Mucosa of rectum (tissue), 2 donors: ENCODE data around the gene PPP1R14C.

ENCODE experiments used
- H3K27ac ChIP-seq, 2 donors: one replicate each; pipeline ENCODE4 v1.7.0; 2013; ENCODE audit warnings: inconsistent platforms in 2 of 2, low read depth in 2 of 2, low read length in 2 of 2
- H3K27me3 ChIP-seq, 2 donors: one replicate each; pipeline ENCODE4 v1.7.0; 2013; ENCODE audit warnings: low read length in 2 of 2; ENCODE audit not compliant: control insufficient read depth in 2 of 2, insufficient read depth in 2 of 2
- H3K36me3 ChIP-seq, 2 donors: one replicate each; pipeline ENCODE4 v1.7.0; 2013; ENCODE audit warnings: low read length in 2 of 2; ENCODE audit not compliant: control insufficient read depth in 2 of 2, insufficient read depth in 2 of 2
- H3K4me1 ChIP-seq, 2 donors: one replicate each; pipeline ENCODE4 v1.7.0; 2013; ENCODE audit warnings: low read length in 2 of 2, mild to moderate bottlenecking in 1 of 2; ENCODE audit not compliant: control insufficient read depth in 2 of 2, insufficient read depth in 2 of 2
- H3K4me3 ChIP-seq, 2 donors: one replicate each; pipeline ENCODE4 v1.7.0; 2013; ENCODE audit warnings: low read length in 2 of 2
- H3K9ac ChIP-seq, 2 donors: one replicate each; pipeline ENCODE4 v1.7.0; 2013; ENCODE audit warnings: low read length in 2 of 2, low read depth in 1 of 2, mild to moderate bottlenecking in 1 of 2
- H3K9me3 ChIP-seq, 2 donors: one replicate each; pipeline ENCODE4 v1.7.0; 2013; ENCODE audit warnings: low read length in 2 of 2; ENCODE audit not compliant: control insufficient read depth in 2 of 2
- donor health status: healthy.
- donor health status: Normal muscosa, but diverticular disease.

The PPP1R14C gene

GRCh38 chr6:150286912-150287311 lies 144.1 kb downstream of the PPP1R14C start:
- no peak overlapping the region for H3K4me3 ChIP-seq
- no peaks in the 10 kb centered on the region for H3K9me3 ChIP-seq
- peaks cover 0 to 3% of the 10 kb centered on the region in 2 donors for H3K27me3 ChIP-seq
- H3K9ac ChIP-seq, result no peak overlapping the region
- no peak overlapping the region for H3K27ac ChIP-seq
- no peaks in the 10 kb centered on the region for H3K36me3 ChIP-seq
- no peaks in the 10 kb centered on the region for H3K4me1 ChIP-seq

- Histone ChIP-seq H3K27ac (no peak overlapping the region), H3K4me3 (no peak overlapping the region), H3K27me3 (peaks cover 0 to 3% of the 10 kb centered on the region in 2 donors), H3K36me3 (no peaks in the 10 kb centered on the region), H3K9ac (no peak overlapping the region), H3K9me3 (no peaks in the 10 kb centered on the region), H3K4me1 (no peaks in the 10 kb centered on the region)
These were observed 145.6 kb downstream of the PPP1R14C start for GRCh38 chr6:150288456-150288855.

DNA sequence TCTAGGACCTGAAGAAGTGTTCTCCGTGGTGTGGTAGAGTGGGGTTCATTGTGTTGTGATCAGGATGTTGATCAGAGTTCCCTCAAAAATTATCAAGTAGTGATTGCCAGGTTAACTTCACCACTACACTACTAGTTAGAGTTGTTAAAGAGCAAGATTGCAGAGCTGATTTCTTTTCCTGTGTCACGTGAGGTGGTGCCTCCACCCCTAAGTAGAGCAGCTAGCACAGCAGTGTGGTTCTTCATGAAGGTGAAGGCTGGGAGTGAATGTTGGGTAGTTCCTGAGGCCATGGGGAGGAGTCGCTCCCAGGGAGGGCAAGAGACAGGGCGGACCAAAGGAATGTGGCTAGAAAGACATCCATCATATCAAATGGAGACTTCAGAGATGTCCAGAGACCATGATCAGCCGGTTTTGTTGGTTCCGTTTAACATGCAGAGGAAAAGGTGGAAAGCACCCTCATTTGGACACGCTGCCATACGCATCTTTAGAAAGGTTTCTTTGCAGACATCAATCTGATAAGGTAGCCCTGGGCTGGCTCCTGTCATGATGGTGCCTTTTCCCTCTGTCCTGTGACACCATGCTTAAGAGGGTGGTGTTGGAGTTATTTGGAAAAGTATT lies 146.7 kb downstream of the PPP1R14C start:
- Histone ChIP-seq H3K4me3 (no peak overlapping the region), H3K9me3 (no peaks in the 10 kb centered on the region), H3K9ac (no peak overlapping the region), H3K36me3 (no peaks in the 10 kb centered on the region), H3K27ac (no peak overlapping the region), H3K4me1 (no peaks in the 10 kb centered on the region), H3K27me3 (peaks cover 0 to 3% of the 10 kb centered on the region in 2 donors)

GRCh38 chr6:150290429-150290828 lies 147.6 kb downstream of the PPP1R14C start:
- Histone ChIP-seq H3K4me3 (no peak overlapping the region), H3K4me1 (no peaks in the 10 kb centered on the region), H3K9me3 (no peaks in the 10 kb centered on the region), H3K9ac (no peak overlapping the region), H3K27ac (no peak overlapping the region), H3K36me3 (no peaks in the 10 kb centered on the region), H3K27me3 (peaks cover 0 to 3% of the 10 kb centered on the region in 2 donors)

DNA sequence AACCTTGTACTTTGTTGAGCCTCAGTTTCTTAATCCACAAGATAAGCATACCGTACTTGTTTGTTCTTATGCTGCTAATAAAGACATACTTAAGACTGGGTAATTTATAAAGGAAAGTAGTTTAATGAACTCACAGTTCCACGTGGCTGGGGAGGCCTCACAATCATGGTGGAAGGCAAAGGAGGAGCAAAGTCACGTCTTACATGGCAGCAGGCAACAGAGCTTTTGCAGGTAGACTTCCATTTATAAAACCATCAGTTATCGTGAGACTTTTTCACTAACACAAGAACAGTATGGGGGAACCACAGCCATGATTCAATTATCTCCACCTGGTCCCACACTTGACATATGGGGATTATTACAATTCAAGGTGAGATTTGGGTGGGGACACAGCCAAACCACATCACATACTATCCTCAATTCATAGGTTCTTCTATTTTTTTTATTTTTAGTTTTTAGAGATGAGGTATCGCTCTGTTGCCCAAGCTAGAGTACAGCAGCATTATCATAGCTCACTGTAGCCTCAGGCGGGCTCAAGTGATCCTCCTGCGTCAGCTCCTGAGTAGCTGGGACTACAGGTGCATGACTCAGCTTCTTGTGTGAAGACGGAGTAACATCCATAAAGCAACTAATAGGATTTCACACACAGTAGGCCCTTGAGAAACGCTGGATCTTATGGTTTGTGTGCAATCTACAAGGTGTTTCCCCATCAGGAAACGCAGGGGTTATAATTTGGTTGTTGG lies 149.3 kb downstream of the PPP1R14C start:
- no peak overlapping the region for H3K9ac ChIP-seq
- no peaks in the 10 kb centered on the region for H3K27me3 ChIP-seq
- H3K4me1 ChIP-seq, result no peaks in the 10 kb centered on the region
- H3K4me3 ChIP-seq, result no peak overlapping the region
- H3K9me3 ChIP-seq, result peaks cover 0 to 2% of the 10 kb centered on the region in 2 donors
- no peak overlapping the region for H3K27ac ChIP-seq
- H3K36me3 ChIP-seq, result no peaks in the 10 kb centered on the region

- Histone ChIP-seq H3K4me1 (no peaks in the 10 kb centered on the region), H3K9me3 (peaks cover 6 to 9% of the 10 kb centered on the region in 2 donors), H3K4me3 (no peak overlapping the region), H3K36me3 (no peaks in the 10 kb centered on the region), H3K9ac (no peak overlapping the region), H3K27ac (no peak overlapping the region), H3K27me3 (no peaks in the 10 kb centered on the region)
These were observed 150.2 kb downstream of the PPP1R14C start for GRCh38 chr6:150293019-150293418.

GRCh38 chr6:150293423-150294173 lies 150.8 kb downstream of the PPP1R14C start:
- no peak overlapping the region for H3K27ac ChIP-seq
- no peak overlapping the region for H3K4me3 ChIP-seq
- no peaks in the 10 kb centered on the region for H3K27me3 ChIP-seq
- peaks cover 6 to 9% of the 10 kb centered on the region in 2 donors for H3K9me3 ChIP-seq
- no peaks in the 10 kb centered on the region for H3K4me1 ChIP-seq
- H3K9ac ChIP-seq, result no peak overlapping the region
- no peaks in the 10 kb centered on the region for H3K36me3 ChIP-seq

DNA sequence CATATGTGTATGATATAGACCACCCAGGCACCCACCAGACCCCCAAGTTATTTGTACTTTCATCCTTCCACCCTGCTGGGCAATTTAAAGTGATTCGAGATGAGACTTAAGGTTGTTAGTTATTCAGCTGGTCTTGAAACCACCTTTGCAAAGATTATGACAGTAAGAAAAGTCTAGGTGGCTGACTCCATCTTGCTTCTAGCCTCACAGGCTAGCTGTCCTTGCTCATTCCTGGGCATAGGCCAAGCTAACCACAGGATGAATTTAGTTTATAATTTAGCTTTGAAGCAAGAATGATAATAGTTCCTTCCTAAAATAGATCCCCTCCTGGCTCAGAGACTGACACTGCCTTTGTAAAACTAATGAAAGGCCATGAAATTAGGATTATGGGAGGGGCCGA lies 154.0 kb downstream of the PPP1R14C start:
- no peak overlapping the region for H3K9ac ChIP-seq
- H3K27me3 ChIP-seq, result no peaks in the 10 kb centered on the region
- no peak overlapping the region for H3K27ac ChIP-seq
- no peaks in the 10 kb centered on the region for H3K36me3 ChIP-seq
- peaks cover under 1 to 2% of the 10 kb centered on the region in 2 donors for H3K4me1 ChIP-seq
- H3K9me3 ChIP-seq, result peaks cover 6 to 9% of the 10 kb centered on the region in 2 donors
- no peak overlapping the region for H3K4me3 ChIP-seq

DNA sequence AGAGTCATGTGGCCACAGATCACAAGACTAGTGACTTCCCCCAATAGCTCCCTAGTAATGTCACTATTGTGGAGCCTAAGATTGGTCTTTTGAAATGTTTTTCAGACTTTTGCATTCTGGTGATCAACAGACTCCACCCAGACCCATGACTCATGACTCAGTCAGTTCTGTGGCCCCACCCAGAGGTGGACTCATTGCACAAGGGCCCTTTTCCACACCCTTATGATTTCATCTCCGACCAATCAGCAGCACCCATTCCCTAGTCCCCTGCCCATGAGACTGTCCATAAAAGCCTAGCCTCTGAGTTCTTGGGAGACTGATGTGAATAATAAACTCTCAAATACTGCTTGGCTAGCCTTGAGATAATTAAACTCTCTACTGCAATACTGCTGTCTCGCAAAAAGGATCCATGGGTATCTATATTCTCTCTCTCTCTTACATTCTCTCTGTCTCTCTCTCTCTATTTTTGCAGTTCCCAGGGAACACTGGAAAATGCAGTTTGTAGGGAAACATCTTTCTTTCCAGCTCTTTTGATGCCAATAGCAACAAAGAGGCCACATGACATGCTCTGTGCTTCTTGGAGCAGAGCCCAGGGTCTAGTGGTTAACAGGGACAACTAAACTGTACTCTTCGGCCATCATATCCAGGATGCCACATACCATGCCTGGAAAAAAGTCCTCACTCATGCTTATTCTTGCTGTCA lies 154.6 kb downstream of the PPP1R14C start:
- Histone ChIP-seq H3K27me3 (no peaks in the 10 kb centered on the region), H3K9me3 (peaks cover 6 to 9% of the 10 kb centered on the region in 2 donors), H3K9ac (no peak overlapping the region), H3K36me3 (no peaks in the 10 kb centered on the region), H3K4me3 (no peak overlapping the region), H3K27ac (peak overlapping the region in 1 of 2 donors; percentile 31), H3K4me1 (peaks cover 5 to 6% of the 10 kb centered on the region in 2 donors)
